ENCODE measurements around the gene EPB41L4A. TPM values are rescaled to one million over a fixed set of nuclear protein-coding genes. Genes with fewer than 3 reads are reported as not detected.

EPB41L4A gene
- total RNA-seq = 10 to 100 TPM; 12.4 to 51.4 (median 23.0) TPM

GRCh38 chr5:112419164-112419985 lies at the start of gene EPB41L4A:
TSS of gene EPB41L4A (minus strand) at chr5:112419277. CDS start at chr5:112419039, 238 bp downstream.
- no peak for TF ChIP-seq CTCF (IDR thresholded peaks at IDR 0.05; ENCODE audit: low read depth)

GRCh38 chr5:112467485-112467884 lies 48.4 kb upstream of the EPB41L4A start:
- no peak for TF ChIP-seq CTCF (IDR thresholded peaks at IDR 0.05; ENCODE audit: low read depth)

- TF ChIP-seq CTCF (IDR thresholded peaks at IDR 0.05; ENCODE audit: low read depth) = no peak
Observed at GRCh38 chr5:112445626-112446350, 26.7 kb upstream of the EPB41L4A start.

- no peak for TF ChIP-seq CTCF (IDR thresholded peaks at IDR 0.05; ENCODE audit: low read depth)
Observed at GRCh38 chr5:112440031-112440430, 21.0 kb upstream of the EPB41L4A start.

GRCh38 chr5:112436144-112436543 lies 17.1 kb upstream of the EPB41L4A start:
- TF ChIP-seq CTCF (IDR thresholded peaks at IDR 0.05; ENCODE audit: low read depth) = no peak

- TF ChIP-seq CTCF (IDR thresholded peaks at IDR 0.05; ENCODE audit: low read depth) = no peak
Observed at GRCh38 chr5:112434641-112435040, 15.6 kb upstream of the EPB41L4A start.

Data from subcutaneous adipose tissue (tissue), 4 donors.